Gastroesophageal sphincter (tissue), 3 donors: ENCODE data around the gene PA2G4.

Experiments used
- CTCF ChIP-seq, 4 experiments: fragments of 200-600 bp in 2 of 4; fragments of 450-650 bp in 2 of 4; sonication (generic) in 1 of 4; IDR thresholded peaks; one replicate each; pipeline ENCODE4 v1.5.1; 2017 to 2019; ENCODE audit warnings: antibody characterized with exemption in 4 of 4, mild to moderate bottlenecking in 2 of 4, moderate library complexity in 2 of 4
- POLR2A ChIP-seq, 2 donors: fragments of 450-650 bp; IDR thresholded peaks; one replicate each; pipeline ENCODE4 v1.6.1; 2017; ENCODE audit warnings: antibody characterized with exemption in 2 of 2, mild to moderate bottlenecking in 2 of 2, moderate library complexity in 1 of 2
- POLR2AphosphoS5 ChIP-seq: sonication (generic); formaldehyde crosslinking; IDR thresholded peaks from one replicate; pipeline ENCODE4 v1.6.1; 2017; ENCODE audit warnings: antibody characterized with exemption

GRCh38 chr12:56143870-56144269, 39.5 kb downstream of the PA2G4 start:
- no peak for TF ChIP-seq POLR2A (IDR thresholded peaks at IDR 0.05)
- TF ChIP-seq CTCF (IDR thresholded peaks at IDR 0.05) = no peak
- no peak for TF ChIP-seq POLR2AphosphoS5
